Liver (tissue), 9 donors: ENCODE data around the gene RPL7A. TPM values are rescaled to one million over a fixed set of nuclear protein-coding genes. Genes with fewer than 3 reads are reported as not detected.

Experiments
- DNase-seq: peaks from one replicate; pipeline ENCODE4 v3.0.0-alpha.2; 2017; ENCODE audit warnings: low spot score
- H3K27ac ChIP-seq, 2 donors: one replicate each; pipeline ENCODE4 v1.7.0; 2013; ENCODE audit warnings: inconsistent platforms in 2 of 2, low read length in 2 of 2, control low read depth in 1 of 2, low read depth in 1 of 2, mild to moderate bottlenecking in 1 of 2
- H3K27me3 ChIP-seq, 4 donors: one replicate each; pipeline versions ENCODE4 v1.6.1 to v1.7.0; 2013; ENCODE audit warnings: low read length in 3 of 4, inconsistent platforms in 1 of 4, mild to moderate bottlenecking in 1 of 4, moderate library complexity in 1 of 4; ENCODE audit not compliant: control insufficient read depth in 4 of 4, insufficient read depth in 4 of 4
- H3K36me3 ChIP-seq, 4 donors: one replicate each; pipeline versions ENCODE4 v1.6.1 to v1.7.0; 2013; ENCODE audit warnings: low read length in 3 of 4, mild to moderate bottlenecking in 3 of 4, low read depth in 1 of 4, moderate library complexity in 1 of 4; ENCODE audit not compliant: control insufficient read depth in 4 of 4, insufficient read depth in 3 of 4
- H3K4me1 ChIP-seq, 4 donors: one replicate each; pipeline versions ENCODE4 v1.6.1 to v1.7.0; 2013; ENCODE audit warnings: low read length in 3 of 4, mild to moderate bottlenecking in 3 of 4, moderate library complexity in 1 of 4; ENCODE audit not compliant: control insufficient read depth in 4 of 4, insufficient read depth in 4 of 4
- H3K4me3 ChIP-seq, 3 donors: one replicate each; pipeline versions ENCODE4 v1.6.1 to v1.7.0; 2013; ENCODE audit warnings: low read length in 3 of 3, control low read depth in 1 of 3, low read depth in 1 of 3, mild to moderate bottlenecking in 1 of 3
- H3K9ac ChIP-seq, 2 donors: one replicate each; pipeline ENCODE4 v1.7.0; 2013; ENCODE audit warnings: low read length in 2 of 2, mild to moderate bottlenecking in 2 of 2, moderate library complexity in 2 of 2, control low read depth in 1 of 2, low read depth in 1 of 2
- H3K9me3 ChIP-seq, 4 donors: one replicate each; pipeline versions ENCODE4 v1.6.1 to v1.7.0; 2013; ENCODE audit warnings: low read length in 3 of 4; ENCODE audit not compliant: control insufficient read depth in 4 of 4
- ATF3 ChIP-seq: IDR thresholded peaks from 2 replicates; pipeline ENCODE4 v1.6.1; 2016; ENCODE audit warnings: antibody characterized with exemption
- CTCF ChIP-seq: fragments of 150-350 bp; IDR thresholded peaks from 2 replicates; pipeline ENCODE4 v1.5.1; 2017; ENCODE audit warnings: improper control_type of control experiment, low read depth, low read length; ENCODE audit not compliant: missing input control
- EGR1 ChIP-seq, 2 donors: IDR thresholded peaks; 2 replicates each; pipeline ENCODE4 v1.6.1; 2016 to 2018; ENCODE audit warnings: antibody characterized with exemption in 2 of 2, low read depth in 2 of 2
- GABPA ChIP-seq, 2 donors: IDR thresholded peaks in 1 of 2; conservative IDR thresholded peaks in 1 of 2; 2 replicates each; pipeline ENCODE4 v1.6.1; 2016; ENCODE audit warnings: antibody characterized with exemption in 2 of 2, mild to moderate bottlenecking in 1 of 2, moderate library complexity in 1 of 2
- HNF4A ChIP-seq, 2 donors: conservative IDR thresholded peaks; 2 replicates each; pipeline ENCODE4 v1.6.1; 2016; ENCODE audit warnings: antibody characterized with exemption in 2 of 2, mild to moderate bottlenecking in 2 of 2
- HNF4G ChIP-seq: IDR thresholded peaks from 2 replicates; pipeline ENCODE4 v1.6.1; 2016; ENCODE audit warnings: antibody characterized with exemption
- JUND ChIP-seq, 2 donors: IDR thresholded peaks; 2 replicates each; pipeline ENCODE4 v1.6.1; 2016; ENCODE audit warnings: antibody characterized with exemption in 2 of 2
- NR2F2 ChIP-seq: IDR thresholded peaks from 2 replicates; pipeline ENCODE4 v1.6.1; 2016; ENCODE audit warnings: antibody characterized with exemption
- RAD21 ChIP-seq, 2 donors: IDR thresholded peaks; 2 replicates each; pipeline ENCODE4 v1.6.1; 2016; ENCODE audit warnings: antibody characterized with exemption in 2 of 2, mild to moderate bottlenecking in 2 of 2
- REST ChIP-seq: IDR thresholded peaks from 2 replicates; pipeline ENCODE4 v1.6.1; 2016; ENCODE audit warnings: antibody characterized with exemption, mild to moderate bottlenecking
- RXRA ChIP-seq, 2 donors: IDR thresholded peaks; 2 replicates each; pipeline ENCODE4 v1.6.1; 2017 to 2018; ENCODE audit warnings: antibody characterized with exemption in 2 of 2, mild to moderate bottlenecking in 1 of 2
- SP1 ChIP-seq: IDR thresholded peaks from 2 replicates; pipeline ENCODE4 v1.6.1; 2018; ENCODE audit warnings: antibody characterized with exemption, mild to moderate bottlenecking
- YY1 ChIP-seq: IDR thresholded peaks from 2 replicates; pipeline ENCODE4 v1.6.1; 2016; ENCODE audit warnings: antibody characterized with exemption, mild to moderate bottlenecking
- WGBS: extraction: QIAGEN DNeasy Blood & Tissue Kit; methylation state at CpG from one replicate; pipeline ENCODE4 v1.1.7; 2013; 5-methylcytosine and 5-hydroxymethylcytosine counted together
- polyA plus RNA-seq, 2 donors: library from polyadenylated mRNA; stranded (reverse) in 1 of 2; unstranded in 1 of 2; fragments of 200-250 nt in 1 of 2; fragments of >200 nt in 1 of 2; fragmentation: Nextera tagmentation in 1 of 2; extraction: Ambion mirVana in 1 of 2; gene quantifications; one replicate each; pipeline versions ENCODE4 v1.2.1 to v1.2.3, GENCODE V29; 2013 to 2015
- total RNA-seq, 2 donors: library from RNA; depleted of rRNA; stranded (reverse); fragments of >200 nt; gene quantifications; one replicate each; pipeline ENCODE4 v1.2.3, GENCODE V29; 2014
- TF ChIP-seq, protein P1 (sequence below): IDR thresholded peaks from 2 replicates; pipeline ENCODE4 v1.6.1; 2016; ENCODE audit warnings: antibody characterized with exemption
- donor health status: healthy.
- donor health status: healthy.
- donor health status: healthy.
- donor health status: healthy.
- donor health status: healthy.

RPL7A gene
- total and polyA plus RNA-seq, 4 donors = 215 to 930 (median 704) TPM

- H3K36me3 ChIP-seq = no peaks in the 10 kb centered on the region
- 83% methylated on average over 13 of the region's 13 CpGs for WGBS
- no peak overlapping the region for H3K4me3 ChIP-seq
- H3K4me1 ChIP-seq = no peaks in the 10 kb centered on the region
- H3K27ac ChIP-seq = no peak overlapping the region
- no peaks in the 10 kb centered on the region for H3K27me3 ChIP-seq
- DNase-seq = no peak
- TF ChIP-seq RAD21 (IDR thresholded peaks at IDR 0.05) (no peak), REST (no peak), ATF3 (no peak), YY1 (no peak), SP1 (no peak)
- TF ChIP-seq, protein P1, sequence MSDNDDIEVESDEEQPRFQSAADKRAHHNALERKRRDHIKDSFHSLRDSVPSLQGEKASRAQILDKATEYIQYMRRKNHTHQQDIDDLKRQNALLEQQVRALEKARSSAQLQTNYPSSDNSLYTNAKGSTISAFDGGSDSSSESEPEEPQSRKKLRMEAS = no peak
- H3K9ac ChIP-seq = no peak overlapping the region
- no peaks in the 10 kb centered on the region for H3K9me3 ChIP-seq
These were observed 43.9 kb upstream of the RPL7A start for GRCh38 chr9:133304158-133304470.

DNA sequence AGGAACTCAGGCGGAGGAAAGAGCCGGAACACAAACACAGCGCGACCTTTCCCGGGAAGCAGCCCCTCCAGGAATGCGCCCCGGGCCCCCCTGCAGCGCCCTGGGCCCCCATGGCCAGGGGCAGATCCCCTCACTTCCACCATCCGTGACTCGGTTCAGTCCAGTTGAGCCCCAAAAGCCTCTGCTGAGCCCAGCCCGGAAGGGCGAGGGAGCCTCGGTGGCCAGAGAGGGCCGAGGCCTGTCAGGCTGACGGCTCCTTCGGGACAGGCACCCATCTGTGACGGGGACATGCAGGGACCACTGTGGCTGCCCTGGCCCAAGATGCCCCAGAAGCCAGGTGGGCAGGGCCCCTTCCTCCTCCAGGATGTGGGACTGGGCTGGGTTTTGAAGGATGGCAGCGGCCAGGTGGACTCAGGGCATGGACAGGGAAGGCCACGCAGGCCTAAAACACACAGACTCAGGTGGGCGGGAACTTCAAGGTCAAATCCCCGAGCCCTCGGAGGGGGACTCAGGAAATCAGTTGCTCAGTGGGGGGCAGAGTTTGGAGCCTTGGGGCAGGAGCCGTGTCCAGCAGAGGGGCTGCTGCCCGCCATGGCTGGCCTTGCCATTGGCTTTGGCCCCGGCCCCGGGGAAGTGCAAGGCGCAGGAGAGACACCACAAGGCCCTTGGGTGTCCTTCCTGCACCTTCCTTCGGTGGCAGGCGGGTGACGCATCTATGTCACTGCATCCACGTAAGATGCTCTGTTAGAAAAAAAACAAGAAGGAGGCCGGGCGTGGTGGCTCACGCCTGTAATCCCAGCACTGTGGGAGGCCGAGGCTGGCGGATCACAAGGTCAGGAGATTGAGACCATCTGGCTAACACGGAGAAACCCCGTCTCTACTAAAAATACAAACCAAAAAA, 43.3 kb upstream of the RPL7A start:
- H3K27ac ChIP-seq = no peak overlapping the region
- no peaks in the 10 kb centered on the region for H3K27me3 ChIP-seq
- TF ChIP-seq HNF4G = no peak
- no peak for TF ChIP-seq GABPA (IDR thresholded peaks at IDR 0.05 in 1 of 2, conservative IDR thresholded peaks at IDR 0.05 in 1 of 2)
- no peaks in the 10 kb centered on the region for H3K36me3 ChIP-seq
- 89% methylated on average over 38 of the region's 38 CpGs for WGBS
- H3K4me3 ChIP-seq = no peak overlapping the region
- no peaks in the 10 kb centered on the region for H3K9me3 ChIP-seq
- DNase-seq = no peak
- no peak overlapping the region for H3K9ac ChIP-seq
- H3K4me1 ChIP-seq = no peaks in the 10 kb centered on the region

GRCh38 chr9:133305731-133306130, 42.3 kb upstream of the RPL7A start:
- Histone ChIP-seq H3K27ac (no peak overlapping the region), H3K4me3 (no peak overlapping the region), H3K4me1 (no peaks in the 10 kb centered on the region), H3K36me3 (no peaks in the 10 kb centered on the region), H3K27me3 (no peaks in the 10 kb centered on the region), H3K9ac (no peak overlapping the region), H3K9me3 (no peaks in the 10 kb centered on the region)
- WGBS = 88% methylated on average over 23 of the region's 23 CpGs
- no peak for DNase-seq
- no peak for TF ChIP-seq GABPA (IDR thresholded peaks at IDR 0.05 in 1 of 2, conservative IDR thresholded peaks at IDR 0.05 in 1 of 2)
- TF ChIP-seq SP1 = no peak
- no peak for TF ChIP-seq HNF4G
- TF ChIP-seq ATF3 = no peak
- TF ChIP-seq REST = no peak
- no peak for TF ChIP-seq EGR1 (IDR thresholded peaks at IDR 0.05; ENCODE audit: low read depth in 2 of 2)
- no peak for TF ChIP-seq NR2F2
- TF ChIP-seq YY1 = no peak
- no peak for TF ChIP-seq CTCF
- TF ChIP-seq RAD21 (IDR thresholded peaks at IDR 0.05) = no peak
- no peak for TF ChIP-seq RXRA (IDR thresholded peaks at IDR 0.05)
- TF ChIP-seq, protein P1 = no peak
- TF ChIP-seq HNF4A (conservative IDR thresholded peaks at IDR 0.05) = no peak
- TF ChIP-seq JUND (IDR thresholded peaks at IDR 0.05) = no peak
